ENCODE measurements around the gene GRID1.

GRID1 gene

DNA sequence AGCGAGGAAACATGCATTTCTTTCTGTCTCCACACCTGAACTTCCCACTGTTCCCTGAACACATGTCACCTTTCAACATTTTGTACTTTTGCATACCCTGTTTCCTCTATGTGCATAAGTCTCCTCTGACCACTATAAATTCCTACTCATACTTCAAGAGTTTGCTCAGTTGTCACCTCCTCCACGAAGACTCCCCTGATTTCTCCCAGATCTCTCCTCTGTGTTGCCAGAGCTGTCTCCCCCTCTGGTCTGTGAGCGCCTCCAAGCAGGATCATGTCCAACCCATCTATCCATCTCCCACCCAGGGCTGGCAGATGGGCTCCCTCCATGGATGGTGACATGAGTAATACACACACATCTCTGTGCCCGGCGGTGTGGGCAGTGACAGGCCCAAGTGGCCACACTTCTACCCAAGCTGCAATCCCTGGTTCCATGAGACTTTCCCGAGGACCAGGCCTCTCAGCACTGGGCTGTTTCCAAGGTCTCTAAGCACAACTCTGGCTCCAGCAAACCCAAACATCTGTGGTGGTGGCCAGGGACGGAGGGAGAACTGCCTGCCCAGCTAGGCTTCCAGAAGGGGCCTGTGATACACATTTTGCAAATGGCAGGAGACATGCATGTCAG lies 135.9 kb downstream of the GRID1 start:
- DNase-seq (ENCODE audit: low spot score), result no peak

DNA sequence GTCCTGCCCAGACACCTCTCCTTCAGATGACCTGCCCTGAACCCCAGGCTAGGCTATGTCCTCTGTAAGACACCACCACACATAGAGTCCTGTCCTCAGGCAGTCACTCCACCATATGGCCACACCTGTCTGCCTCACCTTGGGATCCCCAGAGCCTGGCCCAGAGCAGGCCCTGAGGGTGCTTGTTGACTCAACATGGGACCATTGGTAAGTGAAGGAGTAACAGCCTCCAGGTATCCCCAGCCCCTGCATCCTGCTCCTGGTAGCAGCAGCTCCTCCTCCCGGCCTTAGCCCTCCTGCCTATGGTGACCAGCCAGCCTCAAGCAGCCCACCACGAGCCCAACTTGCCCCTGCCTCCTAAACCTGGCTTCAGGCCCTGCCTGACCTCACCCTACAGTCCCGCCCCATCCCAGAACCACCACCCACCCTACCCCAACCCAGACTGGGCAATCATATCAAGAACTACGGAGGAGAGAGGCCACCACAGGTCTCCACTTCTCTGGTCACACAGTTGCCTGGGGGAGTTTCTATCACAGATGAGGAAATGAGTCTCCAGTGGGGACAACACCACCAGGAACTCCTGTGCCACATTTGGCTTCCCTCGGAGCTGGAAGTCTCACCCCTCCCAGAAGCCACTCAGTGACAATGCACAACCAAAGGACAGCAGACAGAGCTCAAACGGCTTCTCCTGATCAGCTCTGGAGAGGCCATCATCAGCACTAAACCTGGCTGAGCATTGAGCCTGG lies 136.6 kb downstream of the GRID1 start:
- DNase-seq (ENCODE audit: low spot score), result no peak

- no peak for DNase-seq (ENCODE audit: low spot score)
Measured at GRCh38 chr10:86229376-86229775, 137.2 kb downstream of the GRID1 start.

GRCh38 chr10:86227501-86228258 lies 138.9 kb downstream of the GRID1 start:
- DNase-seq (ENCODE audit: low spot score), result no peak

- no peak for DNase-seq (ENCODE audit: low spot score)
Measured at GRCh38 chr10:86226781-86227201, 139.8 kb downstream of the GRID1 start.

- no peak for DNase-seq (ENCODE audit: low spot score)
Measured at GRCh38 chr10:86226016-86226415, 140.6 kb downstream of the GRID1 start.

DNA sequence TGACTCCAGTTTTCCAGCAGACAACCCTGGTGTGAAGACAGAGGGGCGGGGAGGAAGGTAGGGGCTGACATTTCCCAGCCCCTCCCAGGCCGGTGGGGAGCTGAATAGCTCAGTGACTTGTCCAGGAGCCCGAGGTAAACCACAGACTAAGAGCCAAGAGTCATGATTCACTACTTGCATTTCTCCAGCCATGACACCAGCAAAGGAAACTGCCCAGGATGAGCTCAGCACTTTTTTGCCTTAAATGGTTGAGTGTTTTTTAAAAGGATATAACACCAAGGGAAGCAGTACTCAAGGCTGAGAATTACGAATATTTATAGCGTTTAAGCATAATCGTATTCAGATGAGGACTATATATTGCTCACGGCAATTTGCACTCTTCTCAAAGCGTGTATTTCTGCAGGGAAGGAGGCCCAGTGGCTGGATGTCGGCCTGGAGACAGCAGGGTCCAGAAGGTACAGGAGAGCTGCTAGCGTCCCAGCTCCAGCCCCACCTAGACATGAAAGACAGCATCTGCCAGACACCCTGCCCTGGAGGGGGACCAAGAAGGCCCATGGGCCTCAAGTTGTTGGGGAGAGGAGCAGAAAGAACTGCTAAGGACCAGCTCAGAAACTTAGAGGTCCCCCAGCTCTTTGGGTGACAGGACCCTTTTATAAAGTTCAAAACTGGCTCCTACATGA lies 141.4 kb downstream of the GRID1 start:
- DNase-seq (ENCODE audit: low spot score), result peak; percentile 64

- DNase-seq (ENCODE audit: low spot score), result no peak
Measured at GRCh38 chr10:86224354-86225102, 142.1 kb downstream of the GRID1 start.

- DNase-seq (ENCODE audit: low spot score), result no peak
Measured at GRCh38 chr10:86223256-86223655, 143.3 kb downstream of the GRID1 start.

DNA sequence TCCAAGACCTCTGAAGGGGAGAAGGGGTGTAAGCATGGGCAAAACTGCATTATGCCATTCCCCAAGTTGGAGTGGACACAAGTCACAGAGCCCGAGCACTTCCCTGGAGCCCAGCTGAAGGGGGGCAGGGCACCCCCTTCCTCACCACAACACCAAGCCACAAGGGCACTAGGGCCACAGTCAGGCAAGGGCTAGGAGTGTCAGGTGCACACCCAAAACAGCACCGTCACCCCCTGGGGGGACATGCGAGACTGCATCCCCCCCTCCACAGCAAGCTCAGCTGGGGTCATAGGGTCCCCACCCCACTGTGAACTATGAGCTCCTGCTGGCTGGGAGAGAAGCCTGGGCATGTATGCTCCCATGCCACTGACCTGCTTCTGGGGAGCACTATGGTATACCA lies 143.9 kb downstream of the GRID1 start:
- DNase-seq (ENCODE audit: low spot score), result no peak

DNA sequence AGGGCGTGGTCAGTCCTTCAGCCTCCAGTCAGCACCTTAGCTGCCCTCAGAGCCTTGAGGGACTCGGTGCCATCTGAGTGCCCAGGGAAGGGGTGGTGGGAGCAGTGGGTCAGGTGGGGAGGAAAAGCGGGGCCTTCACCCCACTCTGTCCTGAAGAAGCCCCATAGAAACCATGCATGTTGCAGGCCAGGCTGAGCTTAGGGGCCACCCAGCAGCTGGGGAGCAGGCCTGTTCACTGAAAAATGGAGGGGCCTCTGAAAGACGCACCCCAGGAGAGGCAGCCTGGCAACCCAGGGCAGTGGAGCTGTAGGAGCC lies 144.3 kb downstream of the GRID1 start:
- DNase-seq (ENCODE audit: low spot score), result no peak

DNA sequence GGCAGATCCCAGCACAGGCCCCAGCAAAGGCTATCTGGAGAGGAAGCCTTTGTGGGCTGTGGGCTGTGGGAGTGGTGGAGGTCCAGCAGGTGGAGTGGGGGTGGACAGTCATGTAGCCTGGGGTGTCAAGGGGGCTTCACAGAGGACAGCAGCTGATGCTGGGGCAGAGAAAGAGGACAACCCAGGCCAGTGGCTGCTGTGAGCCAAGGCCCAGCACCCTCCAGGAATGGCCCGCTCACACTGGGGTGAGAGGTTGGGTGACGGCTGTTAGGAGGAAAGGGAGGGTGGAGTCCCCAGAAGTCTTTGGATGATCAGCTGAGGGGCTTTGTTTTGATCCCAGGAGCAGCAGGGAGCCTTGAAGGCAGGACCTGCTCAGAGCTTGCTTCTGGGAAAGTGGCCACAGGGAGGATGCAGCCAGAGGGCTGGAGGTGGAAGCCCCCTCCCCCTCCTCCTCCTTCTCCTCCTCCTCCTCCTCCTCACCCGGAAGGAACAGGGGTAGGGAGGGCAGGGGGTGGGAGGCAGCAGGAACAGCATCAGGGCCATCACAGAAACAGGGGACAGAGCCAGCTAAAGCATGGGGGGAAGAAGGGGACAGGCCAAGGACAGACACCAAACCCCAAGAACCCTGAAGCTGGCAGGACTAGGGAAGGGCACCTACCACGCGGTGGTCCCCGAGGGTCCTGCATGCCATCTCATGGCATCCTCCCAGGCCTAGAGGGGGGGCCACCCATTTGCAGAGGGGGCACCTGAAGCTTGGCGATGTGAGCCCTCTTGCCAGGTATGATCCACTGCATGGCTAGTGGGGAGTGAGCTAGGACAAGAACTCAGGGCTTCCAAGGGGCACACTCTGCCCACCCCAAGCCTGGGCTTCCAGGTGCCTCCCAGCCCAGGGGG lies 144.9 kb downstream of the GRID1 start:
- DNase-seq (ENCODE audit: low spot score), result no peak

- no peak for DNase-seq (ENCODE audit: low spot score)
Measured at GRCh38 chr10:86220626-86221025, 146.0 kb downstream of the GRID1 start.

DNA sequence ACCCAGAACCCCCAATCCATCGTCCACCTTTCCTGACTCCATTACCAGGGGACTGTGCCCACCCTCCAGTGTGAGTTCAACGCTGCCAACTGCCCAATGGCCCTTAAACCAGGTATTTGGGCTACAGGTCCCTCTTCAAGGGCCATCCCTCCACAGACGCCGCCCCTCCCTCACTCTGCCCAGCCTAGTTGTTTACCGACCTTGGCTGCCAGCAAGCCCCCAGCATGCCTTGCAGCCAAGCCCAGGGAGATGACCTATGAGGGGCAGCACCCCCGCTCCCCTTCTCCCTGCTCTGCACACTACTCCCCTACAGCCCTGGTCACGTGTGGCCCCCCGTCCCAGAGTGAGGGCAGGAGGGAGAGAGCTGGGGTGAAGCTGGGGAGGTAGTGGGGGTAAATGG lies 147.3 kb downstream of the GRID1 start:
- no peak for DNase-seq (ENCODE audit: low spot score)

DNA sequence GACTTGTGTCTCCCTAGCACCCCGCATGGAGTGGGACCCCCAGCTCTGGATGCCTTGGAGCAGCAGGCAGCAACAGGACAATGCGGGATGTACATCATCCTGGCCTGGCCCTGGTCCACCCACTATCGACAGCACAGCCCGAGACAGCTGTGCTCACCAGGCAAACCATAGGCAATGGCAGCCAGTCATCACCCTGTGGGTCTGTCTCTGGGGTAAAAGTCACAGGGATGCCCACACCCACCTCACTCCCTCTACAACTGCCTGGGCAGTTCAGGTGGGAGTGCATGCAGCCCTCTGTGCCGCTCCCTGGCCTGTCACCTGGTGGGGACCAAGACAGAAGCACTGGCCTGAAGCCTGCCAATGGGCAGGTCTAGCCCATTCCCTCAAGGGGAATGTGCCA lies 147.8 kb downstream of the GRID1 start:
- DNase-seq (ENCODE audit: low spot score), result no peak

DNA sequence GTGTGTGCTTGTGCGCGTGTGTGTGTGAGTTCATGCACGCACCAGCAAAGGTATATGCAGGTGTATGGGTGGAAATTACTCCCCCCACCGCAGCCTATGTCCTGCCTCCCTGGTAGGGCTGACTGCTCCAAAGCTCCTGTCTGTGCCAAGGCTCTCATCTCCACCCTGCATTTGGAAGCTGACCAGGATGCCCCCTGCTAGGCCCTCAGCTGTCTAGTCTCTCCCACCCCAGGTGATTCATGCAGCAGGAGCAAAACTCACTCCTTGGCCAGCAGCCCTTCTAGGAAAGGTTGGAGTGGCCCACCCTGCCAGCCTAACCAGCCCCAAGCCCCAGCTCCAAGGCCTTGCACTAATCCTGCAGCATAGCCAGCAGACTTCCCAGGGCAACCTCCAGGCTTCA lies 148.4 kb downstream of the GRID1 start:
- no peak for DNase-seq (ENCODE audit: low spot score)

DNA sequence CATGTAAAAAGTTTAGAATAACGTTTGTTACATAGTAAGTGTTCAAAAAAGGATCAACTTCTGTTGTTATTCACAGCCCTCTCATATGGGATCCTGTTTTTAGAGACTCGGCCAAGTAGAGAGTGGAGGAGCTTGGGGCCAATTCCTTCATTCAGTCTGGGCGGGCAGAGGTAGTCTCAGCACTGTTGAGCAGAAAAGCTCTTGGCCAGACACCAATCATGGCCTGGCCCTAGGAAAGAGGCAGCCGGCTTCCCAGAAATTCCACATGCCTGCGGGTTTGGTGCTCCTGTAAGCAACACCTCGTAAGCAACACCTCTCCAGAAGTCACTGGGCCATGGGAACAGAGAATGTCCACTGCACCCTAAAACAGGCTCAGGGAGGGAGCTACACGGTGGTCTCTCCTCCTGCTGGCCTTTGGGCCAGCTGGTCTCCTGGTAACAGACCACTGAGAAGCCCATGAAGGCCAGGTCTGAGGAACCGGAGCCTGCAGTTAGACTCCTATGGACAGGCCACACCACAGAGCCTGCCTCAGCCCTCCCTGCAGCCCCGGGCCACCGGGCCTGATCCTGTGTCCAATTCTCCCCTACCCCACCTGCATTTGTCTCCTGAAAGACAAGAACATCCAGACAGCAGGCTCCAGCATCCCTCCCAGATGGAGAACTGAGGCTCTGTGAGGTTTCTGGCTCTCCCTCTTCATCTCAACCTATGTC lies 149.1 kb downstream of the GRID1 start:
- no peak for DNase-seq (ENCODE audit: low spot score)

DNA sequence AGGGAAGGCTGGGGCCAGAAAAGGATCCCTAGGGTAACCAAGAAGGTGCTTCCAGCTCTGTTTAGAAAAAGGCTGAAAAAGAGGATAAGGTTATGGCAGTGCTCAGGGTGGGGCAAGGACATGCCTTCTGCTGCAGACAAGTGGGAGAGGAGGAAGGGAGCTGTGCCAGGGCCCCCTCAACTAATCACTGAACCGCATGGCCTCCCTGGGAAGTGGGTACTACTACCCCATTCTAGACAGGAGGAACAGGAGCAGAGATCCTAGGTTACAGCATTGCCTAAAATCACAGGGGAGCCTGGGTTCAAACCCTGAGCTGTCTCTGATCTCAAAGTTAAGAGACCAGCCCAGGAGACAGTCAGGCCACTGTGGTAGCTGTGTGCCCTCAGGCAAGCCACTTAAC lies 149.7 kb downstream of the GRID1 start:
- no peak for DNase-seq (ENCODE audit: low spot score)

DNA sequence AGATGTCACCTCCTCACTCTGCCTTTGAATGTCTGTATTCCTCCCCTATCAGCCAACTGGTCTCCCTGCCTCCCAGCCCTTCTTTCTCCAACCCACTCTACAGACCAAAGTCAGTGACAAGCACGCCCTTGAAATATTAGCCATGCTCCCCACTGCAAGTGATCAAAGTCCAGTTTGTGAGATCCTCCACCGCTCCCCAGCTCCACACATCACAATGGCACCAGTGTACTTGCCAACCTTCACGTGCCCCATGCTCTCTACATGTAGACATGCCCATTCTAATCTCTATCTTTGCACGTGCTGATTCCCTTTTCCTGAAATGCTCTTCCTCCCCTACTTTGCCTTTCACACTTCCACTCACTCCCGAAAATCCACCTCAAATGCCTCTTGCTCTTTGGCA lies 150.9 kb downstream of the GRID1 start:
- DNase-seq (ENCODE audit: low spot score), result no peak

DNA sequence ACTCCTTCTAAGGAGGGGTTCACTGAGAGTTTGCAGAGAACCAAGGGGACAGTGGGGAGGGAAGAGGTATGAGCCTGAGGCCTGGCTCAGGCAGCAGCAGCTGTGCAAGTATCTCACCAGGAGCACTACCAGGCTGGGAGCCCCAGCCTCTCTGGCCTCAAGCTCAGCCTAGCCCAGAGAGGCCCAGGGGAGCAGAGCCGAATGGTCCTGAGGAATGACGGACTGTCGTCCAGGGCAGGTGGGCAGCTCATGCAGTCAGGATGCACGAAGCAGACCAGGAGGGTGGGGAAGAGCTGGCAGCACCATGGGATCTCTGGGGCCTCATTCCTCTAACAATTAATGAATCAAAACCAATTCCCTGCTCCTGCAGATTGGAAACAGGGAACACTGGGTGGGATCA lies 151.5 kb downstream of the GRID1 start:
- no peak for DNase-seq (ENCODE audit: low spot score)

Measured in AG08396 (cell line).